Breast epithelium (tissue), 3 donors: ENCODE results near the gene HOOK1.

Source experiments
- POLR2A ChIP-seq: fragments of 450-650 bp; IDR thresholded peaks from one replicate; pipeline ENCODE4 v1.6.1; 2016; ENCODE audit warnings: antibody characterized with exemption, mild to moderate bottlenecking, moderate library complexity
- POLR2AphosphoS5 ChIP-seq, 3 donors: sonication (generic); formaldehyde crosslinking; IDR thresholded peaks; one replicate each; pipeline ENCODE4 v1.6.1; 2017; ENCODE audit warnings: antibody characterized with exemption in 3 of 3
- TF ChIP-seq, protein P1 (sequence below), 3 donors: fragments of 450-650 bp; IDR thresholded peaks; one replicate each; pipeline ENCODE4 v1.5.1; 2016 to 2017; ENCODE audit warnings: antibody characterized with exemption in 3 of 3, mild to moderate bottlenecking in 3 of 3, moderate library complexity in 3 of 3

DNA sequence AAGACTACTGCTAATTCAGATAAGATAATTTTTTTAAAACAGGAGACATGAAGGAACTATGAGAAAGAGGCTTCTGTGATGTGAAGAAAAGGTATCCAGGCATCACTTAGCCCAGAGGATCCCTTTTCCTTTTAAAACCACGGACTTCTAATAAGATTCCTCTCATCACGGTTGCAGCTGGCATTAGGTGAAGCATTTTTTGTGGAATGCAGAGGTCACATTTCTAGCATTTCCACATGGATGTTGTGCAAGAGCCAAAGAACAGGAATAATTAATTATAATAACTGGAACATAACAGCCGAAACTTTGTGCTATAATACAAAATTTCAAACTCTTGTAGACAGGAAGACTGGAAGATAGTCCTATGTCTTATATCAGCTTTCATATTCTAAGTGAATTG, 84.2 kb downstream of the HOOK1 start:
- TF ChIP-seq, protein P1, sequence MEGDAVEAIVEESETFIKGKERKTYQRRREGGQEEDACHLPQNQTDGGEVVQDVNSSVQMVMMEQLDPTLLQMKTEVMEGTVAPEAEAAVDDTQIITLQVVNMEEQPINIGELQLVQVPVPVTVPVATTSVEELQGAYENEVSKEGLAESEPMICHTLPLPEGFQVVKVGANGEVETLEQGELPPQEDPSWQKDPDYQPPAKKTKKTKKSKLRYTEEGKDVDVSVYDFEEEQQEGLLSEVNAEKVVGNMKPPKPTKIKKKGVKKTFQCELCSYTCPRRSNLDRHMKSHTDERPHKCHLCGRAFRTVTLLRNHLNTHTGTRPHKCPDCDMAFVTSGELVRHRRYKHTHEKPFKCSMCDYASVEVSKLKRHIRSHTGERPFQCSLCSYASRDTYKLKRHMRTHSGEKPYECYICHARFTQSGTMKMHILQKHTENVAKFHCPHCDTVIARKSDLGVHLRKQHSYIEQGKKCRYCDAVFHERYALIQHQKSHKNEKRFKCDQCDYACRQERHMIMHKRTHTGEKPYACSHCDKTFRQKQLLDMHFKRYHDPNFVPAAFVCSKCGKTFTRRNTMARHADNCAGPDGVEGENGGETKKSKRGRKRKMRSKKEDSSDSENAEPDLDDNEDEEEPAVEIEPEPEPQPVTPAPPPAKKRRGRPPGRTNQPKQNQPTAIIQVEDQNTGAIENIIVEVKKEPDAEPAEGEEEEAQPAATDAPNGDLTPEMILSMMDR (IDR thresholded peaks at IDR 0.05) = no peak
- no peak for TF ChIP-seq POLR2AphosphoS5 (IDR thresholded peaks at IDR 0.05)
- TF ChIP-seq POLR2A = no peak
